ENCODE results near the gene PDE2A.

GRCh38 chr11:72709478-72710238, 35.4 kb upstream of the PDE2A start:
- no peak for TF ChIP-seq CTCF (IDR thresholded peaks at IDR 0.05)
- no peak for TF ChIP-seq POLR2A (IDR thresholded peaks at IDR 0.05)
